ENCODE measurements around the gene TMPRSS5.
"Not testable (repeated sequence)": the region's sequence is repeated elsewhere in the genome, so short reads cannot be mapped to it uniquely, and the experiment has no call there.

Gene TMPRSS5

GRCh38 chr11:113705871-113706655 is at the start of gene TMPRSS5:
TSS of gene TMPRSS5 (minus strand) at chr11:113706308. CDS start at chr11:113706224, 84 bp downstream.
- in situ Hi-C loops (cut with MboI; ENCODE audit: low sequenced_read_pairs): no loop called here

- in situ Hi-C loops (cut with MboI; ENCODE audit: low sequenced_read_pairs): no loop called here
Measured at GRCh38 chr11:113752932-113753331, 46.8 kb upstream of the TMPRSS5 start.

- in situ Hi-C loops (cut with MboI; ENCODE audit: low sequenced_read_pairs): no loop called here
Measured at GRCh38 chr11:113736323-113736722, 30.2 kb upstream of the TMPRSS5 start.

- in situ Hi-C loops (cut with MboI; ENCODE audit: low sequenced_read_pairs): no loop called here
Measured at GRCh38 chr11:113732092-113732491, 26.0 kb upstream of the TMPRSS5 start.

GRCh38 chr11:113730887-113731726 is 25.0 kb upstream of the TMPRSS5 start:
- in situ Hi-C loops (cut with MboI; ENCODE audit: low sequenced_read_pairs): no loop called here

GRCh38 chr11:113729456-113729855 is 23.3 kb upstream of the TMPRSS5 start:
- in situ Hi-C loops (cut with MboI; ENCODE audit: low sequenced_read_pairs): no loop called here

GRCh38 chr11:113728814-113729213 is 22.7 kb upstream of the TMPRSS5 start:
- in situ Hi-C loops (cut with MboI; ENCODE audit: low sequenced_read_pairs): no loop called here

GRCh38 chr11:113725913-113726312 is 19.8 kb upstream of the TMPRSS5 start:
- in situ Hi-C loops (cut with MboI; ENCODE audit: low sequenced_read_pairs): no loop called here

GRCh38 chr11:113725407-113725806 is 19.3 kb upstream of the TMPRSS5 start:
- in situ Hi-C loops (cut with MboI; ENCODE audit: low sequenced_read_pairs): no loop called here

- in situ Hi-C loops (cut with MboI; ENCODE audit: low sequenced_read_pairs): no loop called here
Measured at GRCh38 chr11:113724778-113725177, 18.7 kb upstream of the TMPRSS5 start.

- in situ Hi-C loops (cut with MboI; ENCODE audit: low sequenced_read_pairs): no loop called here
Measured at GRCh38 chr11:113723787-113724186, 17.7 kb upstream of the TMPRSS5 start.

- in situ Hi-C loops (cut with MboI; ENCODE audit: low sequenced_read_pairs): no loop called here
Measured at GRCh38 chr11:113722934-113723333, 16.8 kb upstream of the TMPRSS5 start.

- in situ Hi-C loops (cut with MboI; ENCODE audit: low sequenced_read_pairs): no loop called here
Measured at GRCh38 chr11:113722221-113722620, 16.1 kb upstream of the TMPRSS5 start.

GRCh38 chr11:113721462-113722066 is 15.5 kb upstream of the TMPRSS5 start:
- in situ Hi-C loops (cut with MboI; ENCODE audit: low sequenced_read_pairs): no loop called here

GRCh38 chr11:113720478-113720877 is 14.4 kb upstream of the TMPRSS5 start:
- in situ Hi-C loops (cut with MboI; ENCODE audit: low sequenced_read_pairs): not testable (repeated sequence)

- in situ Hi-C loops (cut with MboI; ENCODE audit: low sequenced_read_pairs): no loop called here
Measured at GRCh38 chr11:113715882-113716625, 9.9 kb upstream of the TMPRSS5 start.

- in situ Hi-C loops (cut with MboI; ENCODE audit: low sequenced_read_pairs): no loop called here
Measured at GRCh38 chr11:113715273-113715672, 9.2 kb upstream of the TMPRSS5 start.

GRCh38 chr11:113710989-113711388 is 4.9 kb upstream of the TMPRSS5 start:
- in situ Hi-C loops (cut with MboI; ENCODE audit: low sequenced_read_pairs): no loop called here

GRCh38 chr11:113703551-113703950 is 2.6 kb downstream of the TMPRSS5 start:
- in situ Hi-C loops (cut with MboI; ENCODE audit: low sequenced_read_pairs): not testable (repeated sequence)

GRCh38 chr11:113701491-113701890 is 4.6 kb downstream of the TMPRSS5 start:
- in situ Hi-C loops (cut with MboI; ENCODE audit: low sequenced_read_pairs): no loop called here

GRCh38 chr11:113698515-113698914 is 7.6 kb downstream of the TMPRSS5 start:
- in situ Hi-C loops (cut with MboI; ENCODE audit: low sequenced_read_pairs): no loop called here
